ENCODE measurements around the gene PRKD1. TPM values are rescaled to one million over a fixed set of nuclear protein-coding genes. Genes with fewer than 3 reads are reported as not detected.
A peak's percentile ranks its signal among the peaks of the same experiment; 100 is the strongest.

PRKD1 gene
- total and polyA plus RNA-seq, 2 of the 13 experiments (the other 11 are each of a cell fraction or from before 2014, with no cell fraction given), result 0.22 to 1.3 TPM

GRCh38 chr14:29895591-29896083, 32.0 kb downstream of the PRKD1 start:
- no peaks in the 10 kb centered on the region for H4K20me1 ChIP-seq (ENCODE audit: insufficient read depth, low read length)
- 8% methylated on average over 7 of the region's 7 CpGs for WGBS (ENCODE audit: low lambda C conversion rate)
- H3K4me3 ChIP-seq (replicated peaks in 1 of 3; ENCODE audit: insufficient read depth in 1 of 3, low read depth in 2 of 3, low read length in 3 of 3), result no peak overlapping the region
- in situ Hi-C loops (cut with HindIII; ENCODE audit: extremely low pct_ligation_motif_present, low pct_unique_long_range_greater_than_20kb), result no loop called here
- no TSS peak for BruUV-seq (replicated peaks)
- H3K4me1 ChIP-seq (ENCODE audit: insufficient read depth, low read length), result no peaks in the 10 kb centered on the region
- peak; percentile 58 for ATAC-seq
- DNase-seq (ENCODE audit: low spot score), result no peak
- H2AFZ ChIP-seq (ENCODE audit: low read length), result no peak overlapping the region
- H3K79me2 ChIP-seq (ENCODE audit: insufficient read depth, low read length), result no peaks in the 10 kb centered on the region
- intact Hi-C loops (cut with micrococcal nuclease; ENCODE audit: unreplicated experiment), result no loop called here
- H3K9ac ChIP-seq (ENCODE audit: insufficient read depth, low read depth, low read length), result no peak overlapping the region
- no peaks in the 10 kb centered on the region for H3K27me3 ChIP-seq (ENCODE audit: control insufficient read depth in 1 of 2, insufficient read depth in 2 of 2, low read length in 2 of 2)
- ChIA-PET CTCF (ENCODE audit: low intra/inter-chr PET ratio, low total read pairs) (no interaction called here), POLR2A (no interaction called here)
- H3K9me3 ChIP-seq (ENCODE audit: low read length), result peaks cover 63% of the 10 kb centered on the region
- no peak overlapping the region for H3K27ac ChIP-seq (ENCODE audit: extremely low read length, insufficient read depth, low read length)
- no peak overlapping the region for H3K4me2 ChIP-seq (ENCODE audit: low read depth, low read length)
- no peak for FAIRE-seq
- no peak for TF ChIP-seq ZFP1 (CRISPR knock-in tag; IDR thresholded peaks at IDR 0.05)
- no peak for TF ChIP-seq HNF1B (CRISPR knock-in tag; IDR thresholded peaks at IDR 0.05)
- no peak for TF ChIP-seq RAD21 (CRISPR knock-in tag; IDR thresholded peaks at IDR 0.05)
- no peak for TF ChIP-seq BCL3 (CRISPR knock-in tag; IDR thresholded peaks at IDR 0.05)
- no peak for TF ChIP-seq CC2D1A (CRISPR knock-in tag; IDR thresholded peaks at IDR 0.05)
- no peak for TF ChIP-seq ZNF225 (CRISPR knock-in tag; IDR thresholded peaks at IDR 0.05)
- no peak for TF ChIP-seq PPARG (CRISPR knock-in tag; conservative IDR thresholded peaks at IDR 0.05)
- no peak for TF ChIP-seq ZNF234 (CRISPR knock-in tag; conservative IDR thresholded peaks at IDR 0.05)
- TF ChIP-seq NR0B2 (CRISPR knock-in tag; IDR thresholded peaks at IDR 0.05), result no peak
- TF ChIP-seq PRMT3 (CRISPR knock-in tag; IDR thresholded peaks at IDR 0.05; ENCODE audit: borderline replicate concordance, low read depth), result no peak
- TF ChIP-seq ZNF350 (CRISPR knock-in tag; IDR thresholded peaks at IDR 0.05; ENCODE audit: borderline replicate concordance, low read depth), result no peak
- no peak for TF ChIP-seq ZNF629 (CRISPR knock-in tag; conservative IDR thresholded peaks at IDR 0.05)
- no peak for TF ChIP-seq TAF15 (IDR thresholded peaks at IDR 0.05; ENCODE audit: low read depth, low read length, poor library complexity, severe bottlenecking)
- no peak for TF ChIP-seq ZNF616 (CRISPR knock-in tag; IDR thresholded peaks at IDR 0.05; ENCODE audit: low read depth)
- TF ChIP-seq SSRP1 (CRISPR knock-in tag; IDR thresholded peaks at IDR 0.05), result no peak
- TF ChIP-seq ZNF850 (CRISPR knock-in tag; conservative IDR thresholded peaks at IDR 0.05), result no peak
- TF ChIP-seq GABPB1 (CRISPR knock-in tag; IDR thresholded peaks at IDR 0.05), result no peak
- no peak for TF ChIP-seq SIN3B (IDR thresholded peaks at IDR 0.05; ENCODE audit: low read length)
- no peak for TF ChIP-seq ISX (CRISPR knock-in tag; conservative IDR thresholded peaks at IDR 0.05)
- TF ChIP-seq ZBTB34 (CRISPR knock-in tag; IDR thresholded peaks at IDR 0.05), result no peak
- H3K36me3 ChIP-seq (replicated peaks in 1 of 2; ENCODE audit: control insufficient read depth in 1 of 2, insufficient read depth in 2 of 2, low read length in 2 of 2), result no peaks in the 10 kb centered on the region

All from HepG2 (cell line).